HG03066 (cell line): Measurements from ENCODE around the gene CCDC89.
A peak's percentile ranks its signal among the peaks of the same experiment; 100 is the strongest.
"Not testable (repeated sequence)": the region's sequence is repeated elsewhere in the genome, so short reads cannot be mapped to it uniquely, and the experiment has no call there.

ENCODE experiments used
- ATAC-seq: cut with Tn5 transposase; IDR thresholded peaks from one replicate; pipeline ENCODE4 v1.9.1; 2021; ENCODE audit warnings: low read depth; ENCODE audit not compliant: unreplicated experiment

CCDC89 gene

DNA sequence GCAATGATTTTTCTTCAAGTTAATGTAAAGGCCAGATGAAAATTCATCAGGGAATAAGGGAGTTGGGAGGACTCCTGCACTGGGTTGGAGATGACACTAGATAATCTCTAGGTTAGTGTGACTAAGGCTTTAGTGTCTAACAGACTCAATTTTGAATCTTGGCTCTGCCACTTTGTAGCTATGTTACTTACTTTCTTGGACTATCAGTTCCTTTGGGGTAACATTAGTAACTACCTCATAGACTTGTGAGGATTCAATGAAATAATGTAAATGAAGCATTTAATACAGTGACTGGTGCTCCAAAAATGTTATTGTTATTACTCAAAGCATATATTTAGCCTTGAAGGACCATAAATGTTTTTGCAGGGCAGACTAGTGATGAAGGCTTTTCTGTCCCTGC lies 9.6 kb upstream of the CCDC89 start:
- ATAC-seq, result no peak

DNA sequence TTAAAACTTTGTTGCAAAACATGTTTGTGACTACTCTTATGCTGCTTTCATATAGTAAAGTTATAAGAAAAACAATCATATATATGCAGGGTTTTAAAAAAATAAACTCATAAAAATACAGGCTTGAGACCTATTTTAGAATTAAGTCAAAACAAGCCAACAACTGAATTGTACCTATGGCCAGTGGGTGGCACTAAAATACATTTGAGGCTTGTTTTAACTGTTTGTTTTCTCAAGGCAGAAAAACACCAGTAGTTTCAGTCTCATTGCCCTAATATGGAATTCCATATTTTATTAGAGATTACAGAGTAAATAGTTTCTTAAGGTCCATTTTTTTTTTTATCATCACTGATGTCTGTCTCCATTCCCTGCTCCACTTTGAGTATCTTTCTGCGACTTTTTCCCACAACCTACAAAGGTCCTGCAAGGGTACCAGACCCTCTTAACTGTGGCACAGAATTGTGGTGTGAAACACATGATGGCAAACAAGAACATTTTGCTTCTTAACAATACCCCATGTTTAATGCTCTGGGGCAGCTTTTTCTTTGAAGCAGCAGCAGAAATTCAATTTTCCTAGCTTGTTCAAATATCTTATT lies 8.5 kb upstream of the CCDC89 start:
- no peak for ATAC-seq

DNA sequence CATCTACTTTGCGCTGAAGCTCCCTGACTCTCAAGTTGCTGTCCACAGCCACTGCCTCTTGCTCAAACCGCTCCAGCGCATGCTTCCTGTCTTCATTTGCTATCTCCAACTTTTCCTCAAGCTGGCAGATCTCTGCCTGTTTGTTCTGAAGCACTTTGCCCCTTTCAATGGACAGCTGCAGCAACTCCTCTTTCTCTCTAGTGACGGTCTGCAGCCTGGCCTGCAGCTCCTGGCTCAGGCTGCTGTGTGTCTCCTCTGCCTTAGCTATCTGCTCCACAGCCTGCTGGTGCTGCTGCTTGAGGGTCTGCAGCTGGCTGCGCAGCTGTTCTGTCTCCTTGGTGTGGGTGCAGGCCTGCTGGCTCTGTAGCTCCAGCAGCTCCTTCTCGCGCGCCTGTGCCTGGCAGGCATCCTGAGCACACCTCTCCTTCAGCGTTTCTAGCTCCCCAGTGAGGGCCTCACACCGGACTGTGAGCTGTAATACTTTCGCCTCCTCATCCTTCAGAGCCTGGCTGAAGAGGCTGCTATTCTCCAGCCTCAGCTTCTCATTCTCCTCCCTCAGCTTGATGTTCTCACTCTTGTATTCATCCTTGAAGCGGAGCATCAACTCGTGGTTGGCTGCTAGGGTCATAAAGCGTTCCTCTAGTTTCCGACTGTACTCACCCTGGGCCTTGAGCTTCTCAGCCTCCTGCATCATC lies 723 bp downstream of the CCDC89 start:
- ATAC-seq, result no peak

DNA sequence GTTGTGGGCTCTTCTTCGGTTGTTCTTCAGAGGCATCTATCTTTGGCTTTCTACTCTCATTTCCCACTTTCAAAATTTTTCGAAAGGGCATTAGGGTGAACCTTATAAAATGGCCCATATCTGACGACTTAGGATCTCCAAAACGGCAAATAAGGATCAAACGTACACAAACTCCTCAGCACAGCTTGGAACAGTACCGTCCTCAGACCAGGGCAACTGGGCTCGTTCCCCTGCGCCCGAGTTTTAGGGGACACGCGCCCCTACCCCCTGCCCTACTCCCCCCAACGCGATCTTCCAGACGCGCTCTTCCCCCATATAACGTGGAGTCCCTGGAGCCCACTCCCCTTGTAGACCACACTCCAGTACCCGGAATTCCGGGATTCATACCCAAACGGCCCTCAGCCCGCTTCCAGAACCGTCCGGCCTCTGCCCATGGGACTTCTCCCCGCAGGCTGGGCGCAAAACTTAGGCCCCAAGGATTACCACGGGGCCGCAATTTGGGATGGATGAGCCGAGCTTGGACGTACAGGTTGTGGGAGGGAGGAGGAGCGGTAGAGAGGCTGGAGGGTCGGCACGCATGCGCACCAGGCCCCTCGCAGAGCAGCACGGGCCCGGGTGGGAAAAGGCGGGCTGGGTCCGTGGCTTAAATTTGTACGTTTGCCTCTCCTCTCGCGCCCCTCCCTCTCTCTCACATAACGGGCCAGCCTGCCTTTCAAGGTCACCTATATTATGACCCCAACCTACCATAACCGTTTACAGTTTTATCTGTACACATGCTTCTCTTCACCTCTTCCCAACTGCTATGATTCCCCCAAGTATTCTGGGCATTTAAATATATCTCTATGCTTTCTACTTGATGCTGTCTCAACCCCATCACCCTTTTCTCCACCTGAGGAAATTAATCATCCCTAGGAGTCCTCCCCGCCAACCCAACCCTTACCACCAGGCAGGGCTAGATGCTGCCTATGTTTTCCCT lies 3.4 kb downstream of the CCDC89 start:
- peak; percentile 74 for ATAC-seq

DNA sequence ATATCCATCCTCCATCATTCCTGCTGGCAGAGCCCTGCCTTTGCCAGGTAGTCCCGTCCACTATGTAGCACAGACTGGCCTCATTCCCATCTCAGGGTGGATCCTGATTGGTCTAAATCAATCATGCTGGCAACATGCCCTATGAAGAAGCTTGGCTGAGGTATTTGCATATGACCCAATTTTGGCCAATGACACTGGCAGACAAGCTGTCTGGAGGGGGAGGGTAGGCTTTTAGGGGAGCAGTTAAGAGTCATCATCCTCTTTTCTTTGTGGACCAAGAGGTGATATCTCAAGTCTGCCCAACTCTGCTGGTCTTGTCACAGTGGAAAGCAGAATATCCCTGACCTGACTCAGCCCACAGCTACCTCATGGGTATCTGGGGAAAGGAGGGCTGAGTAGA lies 5.1 kb downstream of the CCDC89 start:
- no peak for ATAC-seq

DNA sequence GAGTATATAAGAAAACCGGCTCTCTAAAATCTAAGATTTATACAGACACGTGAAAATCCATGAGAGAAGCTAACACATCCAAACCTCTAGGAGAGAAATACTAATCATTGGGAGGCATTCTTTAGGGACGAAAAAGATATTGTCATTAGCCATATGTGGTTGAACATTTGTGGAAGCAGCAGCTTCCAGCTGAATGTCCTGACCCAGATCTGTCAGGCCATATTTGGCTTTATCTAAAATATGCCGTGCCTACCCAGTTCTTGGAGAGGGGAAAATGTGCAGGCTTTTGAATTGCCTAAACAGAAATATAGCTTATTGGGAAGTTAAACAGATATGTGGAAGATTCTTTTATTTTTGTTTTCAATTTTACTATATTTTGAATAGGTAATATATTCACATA lies 6.4 kb downstream of the CCDC89 start:
- no peak for ATAC-seq

DNA sequence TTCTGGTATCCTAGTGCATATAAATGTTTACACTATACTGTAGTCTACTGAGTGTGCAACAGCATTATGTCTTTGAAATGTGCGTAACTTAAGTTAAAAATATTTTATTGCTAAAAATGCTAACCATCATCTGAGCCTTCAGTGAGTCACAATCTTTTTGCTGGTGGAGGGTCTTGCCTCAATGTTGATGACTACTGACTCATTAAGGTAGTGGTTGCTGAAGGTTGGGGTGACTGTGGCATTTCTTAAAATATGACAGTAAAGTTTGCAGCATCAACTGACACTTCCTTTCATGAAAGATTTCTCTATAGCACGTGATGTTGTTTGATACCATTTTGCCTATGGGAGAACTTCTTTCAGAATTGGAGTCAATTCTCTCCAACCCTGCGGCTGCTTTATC lies 12.6 kb downstream of the CCDC89 start:
- no peak for ATAC-seq

DNA sequence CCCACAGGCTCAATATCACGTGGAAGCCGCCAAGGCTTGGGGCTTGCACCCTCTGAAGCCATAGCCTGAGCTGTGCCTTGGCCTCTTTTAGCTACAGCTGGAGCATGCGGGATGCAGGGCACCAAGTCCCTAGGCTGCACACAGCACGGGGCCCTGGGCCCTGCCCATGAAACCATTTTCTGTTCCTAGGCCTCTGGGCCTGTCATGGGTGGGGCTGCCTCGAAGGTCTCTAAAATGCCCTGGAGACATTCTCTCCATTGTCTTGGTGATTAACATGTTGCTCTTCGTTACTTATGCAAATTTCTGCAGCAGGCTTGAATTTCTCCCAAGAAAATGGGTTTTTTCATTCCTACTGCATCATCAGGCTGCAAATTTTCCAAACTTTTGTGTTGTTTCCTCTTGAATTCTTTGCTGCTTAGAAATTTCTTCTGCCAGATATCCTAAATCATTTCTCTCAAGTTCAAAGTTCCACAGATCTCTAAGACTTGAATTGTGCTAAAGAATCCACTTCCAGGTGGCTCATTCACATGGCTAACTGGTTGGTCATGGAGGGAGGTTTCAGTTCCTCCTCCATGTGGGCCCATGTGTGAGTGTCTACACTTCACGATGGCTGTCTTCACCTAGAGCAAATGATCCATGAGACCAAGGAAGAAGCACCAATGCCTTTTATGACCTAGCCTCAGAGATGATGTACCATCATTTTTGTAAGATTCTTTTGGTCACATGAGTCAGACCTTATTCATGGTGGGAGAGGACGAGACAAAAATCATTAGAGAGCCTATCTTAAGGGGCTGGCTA lies 13.7 kb downstream of the CCDC89 start:
- no peak for ATAC-seq

DNA sequence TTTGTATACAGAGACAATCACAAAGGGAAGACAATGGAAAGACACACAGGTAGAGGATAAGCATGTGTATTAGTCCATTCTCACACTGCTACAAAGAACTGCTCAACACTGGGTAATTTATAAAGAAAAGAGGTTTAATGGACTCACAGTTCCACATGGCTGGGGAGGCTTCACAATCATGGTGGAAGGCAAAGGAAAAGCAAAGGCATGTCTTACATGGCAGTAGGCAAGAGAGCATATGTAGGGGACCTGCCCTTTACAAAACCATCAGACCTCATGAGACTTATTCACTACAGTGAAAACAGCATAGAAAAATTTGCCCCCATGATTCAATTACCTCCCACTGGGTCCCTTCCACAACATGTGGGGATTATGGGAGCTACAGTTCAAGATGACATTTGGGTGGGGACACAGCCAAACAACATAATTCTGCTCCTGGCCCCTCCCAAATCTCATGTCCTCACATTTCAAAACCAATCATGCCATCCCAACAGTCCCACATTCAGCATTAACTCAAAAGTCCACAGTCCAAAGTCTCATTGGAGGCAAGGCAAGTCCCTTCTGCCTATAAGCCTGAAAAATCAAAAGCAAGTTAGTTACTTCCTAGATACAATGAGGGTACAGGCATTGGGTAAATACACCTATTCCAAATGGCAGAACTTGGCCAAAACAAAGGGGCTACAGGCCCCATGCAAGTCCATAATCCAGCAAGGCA lies 14.9 kb downstream of the CCDC89 start:
- not testable (repeated sequence) for ATAC-seq

DNA sequence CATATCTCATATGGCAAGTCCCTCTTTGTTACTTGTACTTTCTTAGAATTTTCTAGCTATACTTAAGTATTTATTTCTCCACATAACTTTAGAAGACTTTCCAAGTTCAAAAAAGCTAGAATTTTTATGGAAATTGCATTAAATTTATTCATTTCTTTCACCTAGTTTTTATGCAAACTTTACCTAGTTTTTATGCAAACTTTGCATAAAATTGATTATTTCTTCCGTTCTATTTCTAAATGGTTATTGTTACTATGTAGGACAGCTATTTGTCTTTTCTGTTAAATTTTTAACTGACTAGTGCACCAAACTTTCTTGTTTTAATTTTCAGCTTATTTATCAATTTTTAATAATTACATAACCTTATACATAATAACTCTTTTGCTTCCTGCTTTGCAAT lies 17.8 kb downstream of the CCDC89 start:
- no peak for ATAC-seq

DNA sequence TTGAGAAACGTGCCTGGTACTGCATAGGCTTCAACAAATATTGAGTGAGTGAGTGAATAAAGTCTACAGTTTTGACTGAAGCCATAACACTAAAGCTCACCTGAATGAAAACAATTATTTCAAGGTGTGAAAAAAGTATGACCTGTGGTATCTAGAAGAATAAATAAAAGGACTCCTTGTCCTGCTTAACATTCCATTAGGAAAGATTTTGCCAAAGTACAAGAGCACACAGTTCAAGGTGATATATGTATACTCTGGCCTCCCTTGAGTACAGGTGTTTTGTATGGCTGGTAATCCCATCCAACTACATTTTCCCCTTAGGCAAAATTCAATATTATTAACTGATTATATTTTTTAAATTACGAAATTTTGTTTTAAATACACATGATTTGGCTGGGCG lies 19.3 kb downstream of the CCDC89 start:
- ATAC-seq, result no peak

DNA sequence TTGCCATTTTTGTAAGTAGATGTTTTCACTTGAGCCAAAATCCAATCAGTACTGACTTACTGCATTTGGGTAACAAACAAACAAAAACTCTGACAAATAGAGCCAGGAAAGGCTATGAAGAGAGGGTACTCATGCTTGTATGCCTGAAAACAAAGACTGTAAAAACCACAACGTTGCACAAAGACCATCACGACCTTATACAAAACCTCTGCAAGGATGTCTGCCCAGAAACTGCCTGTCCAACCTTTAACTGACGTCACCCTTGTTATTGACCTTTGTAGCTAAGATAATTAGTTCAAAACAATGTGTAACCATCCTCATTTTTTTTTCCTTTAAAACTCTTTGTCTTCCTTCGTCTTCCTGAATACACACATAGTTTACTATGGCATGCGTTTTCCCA lies 20.3 kb downstream of the CCDC89 start:
- no peak for ATAC-seq

DNA sequence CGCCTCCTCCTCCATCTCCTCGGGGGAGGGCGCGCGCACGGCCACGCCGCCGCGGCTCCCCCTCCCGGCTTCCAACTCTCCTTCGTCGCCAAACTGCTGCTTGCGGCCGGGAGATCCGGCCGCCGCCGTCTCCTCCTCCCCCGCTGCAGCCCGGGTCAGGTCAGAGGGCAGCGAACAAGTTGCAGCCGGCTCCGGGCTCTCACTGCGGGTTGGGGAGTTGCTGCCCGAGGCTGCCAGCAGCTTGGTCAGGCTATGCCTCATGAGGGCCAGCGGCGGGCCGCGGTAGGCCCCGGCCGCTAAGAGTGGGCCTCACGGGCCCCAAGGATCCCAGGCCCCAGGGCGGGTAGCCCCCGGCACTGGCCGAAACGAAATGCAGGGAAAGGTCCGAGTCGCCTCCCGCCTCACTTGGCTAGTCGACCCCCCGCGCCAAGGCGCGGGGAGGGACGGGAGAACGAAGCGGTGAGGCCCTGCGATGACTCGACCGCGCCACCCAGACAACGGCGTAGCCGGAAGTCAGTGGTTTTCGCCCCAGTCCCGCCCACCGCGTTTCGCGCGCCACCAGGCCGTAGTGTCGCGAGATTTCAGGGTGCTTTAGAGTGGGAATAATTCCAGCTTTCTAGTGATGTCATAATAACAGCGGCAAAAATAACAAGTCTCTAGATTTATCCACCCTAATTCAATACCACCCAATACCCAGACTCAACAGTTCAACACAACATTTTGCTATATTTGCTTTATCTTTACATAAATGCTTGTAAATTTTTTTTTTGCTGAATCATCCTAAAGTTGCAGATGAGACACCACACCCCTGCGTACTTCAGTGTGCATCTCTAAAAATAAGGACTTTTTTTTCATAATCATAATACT lies 21.1 kb downstream of the CCDC89 start, which contains the start of gene CREBZF:
Gene CREBZF (minus strand): TSS at position 515 of the 867 bp plus-strand sequence. CDS start 254 bp downstream, at position 261.
- ATAC-seq, result peak; percentile 88

DNA sequence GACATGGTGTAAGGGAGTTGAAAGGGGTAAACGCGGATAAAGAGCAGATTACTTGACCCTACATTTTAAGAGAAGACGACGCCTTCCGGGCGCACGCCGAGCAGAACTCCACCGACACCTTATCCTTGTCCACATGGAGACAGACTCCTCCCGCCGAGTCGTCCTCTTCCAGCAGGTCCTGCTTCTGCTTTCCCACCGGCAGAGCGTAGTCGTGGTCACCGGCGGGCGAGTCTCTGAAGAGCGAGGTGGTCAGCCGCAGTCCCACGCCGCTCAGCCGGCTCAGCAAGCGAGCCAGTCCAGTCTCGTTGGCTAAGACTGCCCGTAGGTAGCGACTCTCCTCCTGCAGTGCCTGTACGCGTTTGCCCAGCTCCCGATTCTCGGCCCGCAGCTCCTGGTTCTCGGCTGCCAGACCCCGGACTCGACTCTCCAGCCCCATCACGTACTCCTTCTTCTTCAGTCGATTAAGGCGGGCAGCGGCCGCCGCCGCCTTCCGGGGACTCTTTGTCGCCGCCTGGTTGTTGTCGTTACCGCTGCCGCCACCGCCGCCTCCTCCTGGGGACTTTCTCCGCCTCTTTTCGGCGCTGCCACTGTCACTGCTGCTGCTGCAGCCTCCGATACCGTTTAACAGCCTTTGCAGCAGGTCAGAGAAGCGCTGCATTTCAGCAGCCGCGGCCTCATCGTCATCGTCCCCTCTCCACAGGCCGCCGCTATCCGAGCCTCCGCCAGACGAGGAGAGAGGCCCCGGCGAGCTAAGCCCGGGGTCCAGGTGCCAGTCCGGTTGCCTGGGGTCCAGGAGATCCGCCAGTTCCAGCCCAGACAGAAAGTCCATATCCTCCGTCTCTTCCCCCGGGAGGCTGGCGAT lies 22.0 kb downstream of the CCDC89 start:
- ATAC-seq, result peak; percentile 75

DNA sequence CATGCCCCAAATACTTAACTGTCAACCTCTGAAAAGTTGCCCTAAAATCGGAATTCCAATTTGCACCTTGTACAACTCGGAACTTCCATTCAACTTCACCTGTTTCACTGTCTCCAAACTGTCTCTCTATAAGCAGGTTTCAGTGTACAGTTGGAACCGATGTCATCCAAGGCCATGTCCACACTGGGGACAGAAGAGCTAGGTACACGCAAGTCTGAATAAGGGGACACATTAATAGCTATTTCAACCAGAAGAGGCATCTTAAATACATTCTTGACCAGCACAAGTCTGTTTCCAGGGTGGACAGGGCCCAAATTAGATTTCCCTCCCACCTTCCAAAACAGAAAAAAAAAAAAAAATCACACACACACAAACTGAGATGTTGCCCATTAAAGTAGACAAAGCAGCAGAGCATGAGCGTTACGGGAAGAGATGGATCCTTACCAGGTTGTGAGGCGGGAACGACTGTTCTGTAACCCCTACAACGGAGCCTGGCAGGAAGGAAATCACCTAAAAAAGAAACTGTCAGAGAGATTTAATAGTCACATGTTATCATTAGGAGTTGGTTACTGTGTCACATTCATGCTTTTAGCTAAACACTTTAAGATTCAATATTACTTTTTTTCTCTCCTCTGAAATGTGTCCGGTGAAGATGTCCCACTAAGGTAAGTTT lies 22.8 kb downstream of the CCDC89 start:
- ATAC-seq, result no peak

DNA sequence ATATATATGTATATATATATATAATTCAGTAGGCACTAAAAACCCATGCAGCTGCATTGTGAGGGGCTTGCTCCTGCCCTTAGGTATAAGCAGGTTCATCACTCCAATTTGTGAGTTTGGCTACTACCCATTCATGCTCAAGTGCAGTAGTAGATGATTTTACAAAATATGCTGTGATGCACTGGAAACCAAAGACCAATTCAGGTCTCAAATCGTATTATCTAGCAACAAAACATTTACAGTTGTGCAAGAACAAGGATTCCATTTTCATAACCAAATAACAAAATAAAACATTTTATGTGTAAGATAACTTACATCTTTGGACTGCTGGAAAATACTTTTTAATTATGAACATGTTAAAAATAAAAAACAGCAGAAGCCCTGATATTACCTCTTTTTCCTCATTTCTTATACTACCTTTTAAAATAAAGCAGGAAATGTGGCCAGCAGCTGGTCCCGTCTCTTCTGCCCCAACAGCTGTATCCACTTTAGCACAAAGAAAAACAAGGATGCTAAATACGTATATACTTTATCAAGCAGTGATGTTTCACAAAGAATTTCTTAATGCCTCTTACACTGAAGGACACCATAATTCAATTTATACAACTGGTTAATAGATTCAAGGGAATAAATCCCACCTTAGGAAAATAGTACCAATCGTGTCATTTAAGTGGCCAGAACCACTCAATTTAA lies 23.9 kb downstream of the CCDC89 start:
- no peak for ATAC-seq

DNA sequence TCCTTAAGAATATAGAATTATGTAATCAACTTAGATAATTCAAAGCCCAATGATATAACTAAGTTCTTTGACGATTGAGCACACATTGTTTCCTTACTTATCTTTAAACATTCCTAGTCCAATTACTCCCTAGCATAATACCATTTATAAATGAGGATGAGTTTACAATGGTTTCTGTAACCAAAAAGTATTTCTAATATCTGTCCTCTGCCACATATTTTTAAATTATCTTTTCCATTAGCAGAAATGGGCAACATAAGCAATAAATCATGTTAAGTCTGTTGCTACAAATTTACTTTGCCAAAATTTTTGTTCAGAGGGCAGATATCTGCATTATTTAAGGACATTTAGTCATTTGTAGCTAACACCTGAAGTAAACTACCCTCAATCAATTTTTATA lies 27.8 kb downstream of the CCDC89 start:
- ATAC-seq, result no peak
